Thymus (tissue), 11 donors: ENCODE measurements around the gene GRB10. TPM values are rescaled to one million over a fixed set of nuclear protein-coding genes. Genes with fewer than 3 reads are reported as not detected.
"Not testable (repeated sequence)": the region's sequence is repeated elsewhere in the genome, so short reads cannot be mapped to it uniquely, and the experiment has no call there.

Source experiments
- DNase-seq, 9 donors: peaks; one replicate each; pipeline ENCODE4 v3.0.0-alpha.2; 2013; ENCODE audit warnings: low spot score in 9 of 9, low read depth in 6 of 9, missing footprints in 1 of 9
- H3K27ac ChIP-seq, 2 donors: one replicate each; pipeline ENCODE4 v1.5.1; 2013; ENCODE audit warnings: control low read depth in 1 of 2, low read depth in 1 of 2, low read length in 1 of 2, mild to moderate bottlenecking in 1 of 2, moderate library complexity in 1 of 2
- H3K27me3 ChIP-seq, 2 donors: one replicate each; pipeline ENCODE4 v1.5.1; 2013; ENCODE audit warnings: low read length in 1 of 2; ENCODE audit not compliant: control insufficient read depth in 2 of 2, insufficient read depth in 1 of 2
- H3K36me3 ChIP-seq, 2 donors: one replicate each; pipeline ENCODE4 v1.5.1; 2013; ENCODE audit warnings: low read length in 1 of 2, mild to moderate bottlenecking in 1 of 2, moderate library complexity in 1 of 2; ENCODE audit not compliant: control insufficient read depth in 2 of 2, insufficient read depth in 2 of 2
- H3K4me1 ChIP-seq, 2 donors: one replicate each; pipeline ENCODE4 v1.5.1; 2013; ENCODE audit warnings: low read length in 2 of 2; ENCODE audit not compliant: control insufficient read depth in 2 of 2, insufficient read depth in 2 of 2
- H3K4me3 ChIP-seq, 2 donors: one replicate each; pipeline ENCODE4 v1.5.1; 2013; ENCODE audit warnings: low read length in 2 of 2, control low read depth in 1 of 2, mild to moderate bottlenecking in 1 of 2
- H3K9me3 ChIP-seq, 2 donors: one replicate each; pipeline ENCODE4 v1.5.1; 2013; ENCODE audit warnings: low read length in 1 of 2, mild to moderate bottlenecking in 1 of 2; ENCODE audit not compliant: control insufficient read depth in 2 of 2, insufficient read depth in 1 of 2
- WGBS: extraction: QIAGEN DNeasy Blood & Tissue Kit; methylation state at CpG from one replicate; pipeline ENCODE4 v1.1.7; 2013; 5-methylcytosine and 5-hydroxymethylcytosine counted together
- polyA plus RNA-seq: library from polyadenylated mRNA; stranded (reverse); fragments of 200-250 nt; gene quantifications from one replicate; pipeline ENCODE4 v1.2.3, GENCODE V29; 2013
- total RNA-seq: library from RNA; stranded (reverse); fragments of 120-200 nt; gene quantifications from one replicate; pipeline ENCODE4 v1.2.4, GENCODE V29; 2013
- donor health status: healthy.

Gene GRB10
- total and polyA plus RNA-seq, 2 donors, result 2.8 to 7.8 TPM

GRCh38 chr7:50745835-50746234 is 36.9 kb downstream of the GRB10 start:
- Histone ChIP-seq H3K4me3 (no peak overlapping the region), H3K27me3 (no peaks in the 10 kb centered on the region), H3K4me1 (peaks cover 0 to 2% of the 10 kb centered on the region in 2 donors), H3K9me3 (no peaks in the 10 kb centered on the region), H3K27ac (no peak overlapping the region), H3K36me3 (no peaks in the 10 kb centered on the region)
- DNase-seq, result no peak
- 78% methylated on average over 2 of the region's 2 CpGs for WGBS

DNA sequence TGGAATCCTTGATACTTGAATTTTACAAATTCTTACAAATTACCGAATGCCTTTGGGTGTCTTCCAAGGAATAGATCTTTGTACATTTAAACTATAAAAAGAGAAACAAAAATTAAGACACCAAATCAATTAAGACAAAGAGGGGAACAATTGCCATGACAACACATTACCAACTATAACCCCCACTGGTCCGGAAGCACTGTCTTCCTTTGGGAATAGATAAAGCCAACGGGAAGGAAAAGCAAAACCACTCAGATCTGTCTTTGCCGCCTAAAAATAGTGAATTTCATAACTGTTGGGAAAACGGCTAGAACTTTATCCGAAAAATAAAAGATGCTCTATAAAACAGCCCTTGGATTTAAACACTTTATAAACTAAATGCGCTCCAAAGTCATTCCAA is 37.4 kb downstream of the GRB10 start:
- H3K9me3 ChIP-seq, result no peaks in the 10 kb centered on the region
- DNase-seq, result no peak
- H3K27ac ChIP-seq, result no peak overlapping the region
- no peaks in the 10 kb centered on the region for H3K36me3 ChIP-seq
- 77% methylated on average over 7 of the region's 7 CpGs for WGBS
- H3K4me3 ChIP-seq, result no peak overlapping the region
- H3K4me1 ChIP-seq, result peaks cover 0 to 2% of the 10 kb centered on the region in 2 donors
- no peaks in the 10 kb centered on the region for H3K27me3 ChIP-seq

- DNase-seq, result no peak
- H3K27ac ChIP-seq, result no peak overlapping the region
- H3K36me3 ChIP-seq, result no peaks in the 10 kb centered on the region
- 91% methylated on average over 11 of the region's 11 CpGs for WGBS
- H3K27me3 ChIP-seq, result no peaks in the 10 kb centered on the region
- H3K4me3 ChIP-seq, result no peak overlapping the region
- no peaks in the 10 kb centered on the region for H3K9me3 ChIP-seq
- peaks cover 6 to 12% of the 10 kb centered on the region in 2 donors for H3K4me1 ChIP-seq
Measured at GRCh38 chr7:50743893-50744292, 38.8 kb downstream of the GRB10 start.

- WGBS, result 96% methylated on average over 2 of the region's 2 CpGs
- H3K4me1 ChIP-seq, result peaks cover 6 to 12% of the 10 kb centered on the region in 2 donors
Measured at GRCh38 chr7:50743016-50743415, 39.7 kb downstream of the GRB10 start.

GRCh38 chr7:50742401-50742800 is 40.3 kb downstream of the GRB10 start:
- Histone ChIP-seq H3K36me3 (no peaks in the 10 kb centered on the region), H3K27ac (no peak overlapping the region), H3K9me3 (no peaks in the 10 kb centered on the region), H3K27me3 (no peaks in the 10 kb centered on the region), H3K4me1 (peaks cover 6 to 12% of the 10 kb centered on the region in 2 donors), H3K4me3 (no peak overlapping the region)
- WGBS, result 93% methylated on average over 4 of the region's 4 CpGs
- no peak for DNase-seq

More at GRCh38 chr7:50743016-50743415, 39.7 kb downstream of the GRB10 start:
- H3K27me3 ChIP-seq, result no peaks in the 10 kb centered on the region
- DNase-seq, result no peak
- no peak overlapping the region for H3K4me3 ChIP-seq
- H3K36me3 ChIP-seq, result no peaks in the 10 kb centered on the region
- no peak overlapping the region for H3K27ac ChIP-seq
- no peaks in the 10 kb centered on the region for H3K9me3 ChIP-seq

DNA sequence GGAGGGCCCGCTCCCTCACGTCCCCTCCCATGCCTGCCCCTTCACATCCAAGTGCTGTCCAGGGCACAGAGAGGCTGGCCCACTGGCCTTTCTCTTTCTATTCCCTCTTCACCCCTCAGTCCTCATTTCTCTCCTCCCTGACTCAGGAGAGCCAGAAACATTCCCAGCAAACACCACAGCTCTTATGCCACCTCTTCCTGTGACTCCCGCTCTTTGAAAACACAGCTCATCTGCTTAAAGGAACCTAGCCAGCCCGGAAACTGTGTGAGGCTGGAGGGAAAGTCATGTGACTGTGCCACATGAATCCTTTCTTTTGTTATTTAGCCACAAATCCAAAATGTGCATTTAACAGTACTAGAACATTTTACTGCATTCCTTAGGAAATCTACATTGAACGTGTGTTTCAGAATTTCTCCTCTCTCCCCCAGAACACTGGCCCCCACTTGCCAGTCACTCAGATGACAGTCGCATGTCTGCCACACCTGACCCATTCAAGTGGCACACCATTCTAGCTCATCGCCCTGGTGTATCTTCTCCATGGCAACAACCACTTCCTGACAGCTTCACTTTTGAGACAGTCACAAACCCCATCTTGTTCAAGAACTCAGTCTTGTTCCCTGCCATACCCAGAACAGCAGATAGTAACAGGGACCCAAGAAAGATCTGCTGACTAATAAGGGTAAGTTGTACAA is 42.8 kb downstream of the GRB10 start:
- DNase-seq, result peak; percentile 72 to 96 (median 87)
- H3K27ac ChIP-seq, result peak overlapping the region; percentile 83 to 94
- no peaks in the 10 kb centered on the region for H3K9me3 ChIP-seq
- no peaks in the 10 kb centered on the region for H3K36me3 ChIP-seq
- H3K27me3 ChIP-seq, result no peaks in the 10 kb centered on the region
- peak overlapping the region; percentile 7 to 32 for H3K4me3 ChIP-seq
- peaks cover 6 to 12% of the 10 kb centered on the region in 2 donors for H3K4me1 ChIP-seq
- 31% methylated on average over 7 of the region's 7 CpGs for WGBS

DNA sequence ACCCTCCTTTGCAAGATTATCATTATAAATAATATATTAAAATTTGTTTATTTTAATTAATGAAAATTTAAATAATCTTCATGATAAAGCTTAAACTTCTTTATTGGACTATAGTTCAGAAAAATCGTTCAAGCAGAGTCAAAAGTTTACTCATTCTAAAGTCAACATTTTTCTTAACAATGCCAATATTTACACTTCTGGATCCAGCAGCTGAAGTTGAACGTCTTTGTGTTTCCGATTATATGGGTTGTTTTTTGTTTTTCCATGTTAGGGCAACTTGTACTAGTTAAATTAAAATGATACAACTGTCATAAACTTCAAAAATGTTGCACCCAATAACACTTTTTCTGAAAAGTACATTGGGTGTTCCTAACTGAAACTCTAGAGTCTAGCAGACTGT is 43.8 kb downstream of the GRB10 start:
- Histone ChIP-seq H3K4me1 (peaks cover 6 to 12% of the 10 kb centered on the region in 2 donors), H3K4me3 (no peak overlapping the region), H3K36me3 (no peaks in the 10 kb centered on the region), H3K27ac (peak overlapping the region in 1 of 2 donors; percentile 83), H3K27me3 (no peaks in the 10 kb centered on the region), H3K9me3 (no peaks in the 10 kb centered on the region)
- DNase-seq, result no peak
- WGBS, result 85% methylated on average over 3 of the region's 3 CpGs

GRCh38 chr7:50735836-50736235 is 46.9 kb downstream of the GRB10 start:
- H3K27me3 ChIP-seq, H3K9me3 ChIP-seq, H3K4me3 ChIP-seq, H3K36me3 ChIP-seq, DNase-seq, H3K27ac ChIP-seq, H3K4me1 ChIP-seq: not testable (repeated sequence)
- over 99% methylated on average over 8 of the region's 8 CpGs for WGBS

DNA sequence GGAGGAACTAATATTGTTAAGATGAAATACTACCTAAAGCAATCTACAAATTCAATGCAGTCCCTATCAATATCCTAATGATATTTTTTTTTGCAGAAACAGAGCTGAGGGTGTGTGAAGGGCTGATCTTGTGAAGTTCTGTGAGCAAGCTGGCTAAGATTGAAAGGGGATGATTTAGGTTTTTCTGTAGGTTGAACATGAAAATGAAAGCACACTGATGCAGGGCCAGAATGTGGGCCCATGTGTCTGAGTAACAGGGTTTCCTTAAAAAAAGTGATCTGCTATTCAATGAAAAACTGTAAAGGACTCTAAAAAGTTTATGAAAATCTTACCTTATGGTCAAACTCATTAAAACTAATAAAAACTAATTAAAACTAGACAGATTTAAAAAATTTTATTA is 47.4 kb downstream of the GRB10 start:
- DNase-seq, result no peak
- peaks cover 6 to 10% of the 10 kb centered on the region in 2 donors for H3K4me1 ChIP-seq

More for the DNA sequence above, 47.4 kb downstream of the GRB10 start:
- Histone ChIP-seq H3K27ac (no peak overlapping the region), H3K9me3 (no peaks in the 10 kb centered on the region), H3K27me3 (no peaks in the 10 kb centered on the region), H3K36me3 (no peaks in the 10 kb centered on the region), H3K4me3 (no peak overlapping the region)
